ENCODE results near the gene SERPINB12. TPM values are rescaled to one million over a fixed set of nuclear protein-coding genes. Genes with fewer than 3 reads are reported as not detected.

The SERPINB12 gene
- total and polyA plus RNA-seq, 2 experiments from 2014 or later: not detected

GRCh38 chr18:63596964-63597363, 54.8 kb downstream of the SERPINB12 start:
- WGBS, 2 experiments (ENCODE audit: low coverage in 1 of 2, low lambda C conversion rate in 2 of 2, missing lambda C conversion rate in 2 of 2): 81 to 85% methylated on average over 14 of the region's 14 CpGs
- TF ChIP-seq EZH2phosphoT487 (IDR thresholded peaks at IDR 0.05; ENCODE audit: insufficient read depth, low read depth): no peak
- TF ChIP-seq EZH2 (IDR thresholded peaks at IDR 0.05; ENCODE audit: insufficient read depth, poor library complexity, severe bottlenecking): no peak
- no peaks in the 10 kb centered on the region for H3K9me2 ChIP-seq (ENCODE audit: insufficient read depth)

GRCh38 chr18:63603355-63603754, 61.2 kb downstream of the SERPINB12 start:
- H3K4me2 ChIP-seq (ENCODE audit: unreplicated experiment): peak overlapping the region; percentile 47
- TF ChIP-seq EZH2phosphoT487 (IDR thresholded peaks at IDR 0.05; ENCODE audit: insufficient read depth, low read depth) (no peak), EZH2 (IDR thresholded peaks at IDR 0.05; ENCODE audit: insufficient read depth, poor library complexity, severe bottlenecking) (no peak)
- H3K27me3 ChIP-seq (replicated peaks; ENCODE audit: insufficient read depth): no peaks in the 10 kb centered on the region
- H3K9me2 ChIP-seq (ENCODE audit: insufficient read depth): no peaks in the 10 kb centered on the region
- H3K27ac ChIP-seq: peak overlapping the region; percentile 39
- 0 out of 2 replicates have a peak overlapping the region, but pooled peaks have one; percentile 6 for H2AFZ ChIP-seq
- no peak for DNase-seq
- H3K9me3 ChIP-seq (ENCODE audit: low read depth): no peaks in the 10 kb centered on the region
- H3K9ac ChIP-seq: no peak overlapping the region
- H3K79me2 ChIP-seq (ENCODE audit: insufficient read depth): no peaks in the 10 kb centered on the region
- in situ Hi-C loops (cut with MboI): no loop called here
- no peaks in the 10 kb centered on the region for H3K36me3 ChIP-seq (ENCODE audit: low read depth)
- 0 to 2% methylated on average over 1 of the region's 1 CpG for WGBS, 2 experiments (ENCODE audit: low coverage in 1 of 2, low lambda C conversion rate in 2 of 2, missing lambda C conversion rate in 2 of 2)
- H3K4me1 ChIP-seq (ENCODE audit: insufficient read depth): peaks cover 24% of the 10 kb centered on the region
- H4K20me1 ChIP-seq (ENCODE audit: insufficient read depth): no peaks in the 10 kb centered on the region
- peaks cover 16% of the 10 kb centered on the region for H3F3A ChIP-seq (ENCODE audit: insufficient read depth)
- H3K4me3 ChIP-seq: no peak overlapping the region

More at GRCh38 chr18:63596964-63597363, 54.8 kb downstream of the SERPINB12 start:
- H3K4me2 ChIP-seq (ENCODE audit: unreplicated experiment): no peak overlapping the region
- H3K27ac ChIP-seq: no peak overlapping the region
- no peaks in the 10 kb centered on the region for H3K36me3 ChIP-seq (ENCODE audit: low read depth)
- H3K9me3 ChIP-seq (ENCODE audit: low read depth): no peaks in the 10 kb centered on the region
- no peak overlapping the region for H2AFZ ChIP-seq
- no peak for DNase-seq
- H3K4me1 ChIP-seq (ENCODE audit: insufficient read depth): peaks cover 5% of the 10 kb centered on the region
- no peaks in the 10 kb centered on the region for H4K20me1 ChIP-seq (ENCODE audit: insufficient read depth)
- H3F3A ChIP-seq (ENCODE audit: insufficient read depth): 0 out of 2 replicates have a peak, but pooled peaks cover 6% of the 10 kb centered on the region
- no peaks in the 10 kb centered on the region for H3K79me2 ChIP-seq (ENCODE audit: insufficient read depth)
- no peak overlapping the region for H3K4me3 ChIP-seq
- no peak overlapping the region for H3K9ac ChIP-seq
- H3K27me3 ChIP-seq (replicated peaks; ENCODE audit: insufficient read depth): no peaks in the 10 kb centered on the region
- in situ Hi-C loops (cut with MboI): loop anchor here (25.0 kb wide), 2 partner anchors 140 to 240 kb away; no protein-coding TSS in a partner anchor

- in situ Hi-C loops (cut with MboI): no loop called here
Observed at GRCh38 chr18:63603772-63604171, 61.6 kb downstream of the SERPINB12 start.

GRCh38 chr18:63604791-63605567, 62.8 kb downstream of the SERPINB12 start:
- 40 to 43% methylated on average over 4 of the region's 4 CpGs for WGBS, 2 experiments (ENCODE audit: low coverage in 1 of 2, low lambda C conversion rate in 2 of 2, missing lambda C conversion rate in 2 of 2)
- H2AFZ ChIP-seq: no peak overlapping the region
- H3K4me2 ChIP-seq (ENCODE audit: unreplicated experiment): peak overlapping the region; percentile 17
- H3K9ac ChIP-seq: no peak overlapping the region
- no peaks in the 10 kb centered on the region for H3K9me3 ChIP-seq (ENCODE audit: low read depth)
- TF ChIP-seq EZH2 (IDR thresholded peaks at IDR 0.05; ENCODE audit: insufficient read depth, poor library complexity, severe bottlenecking) (no peak), EZH2phosphoT487 (IDR thresholded peaks at IDR 0.05; ENCODE audit: insufficient read depth, low read depth) (no peak)
- no peaks in the 10 kb centered on the region for H3K79me2 ChIP-seq (ENCODE audit: insufficient read depth)
- H3K4me1 ChIP-seq (ENCODE audit: insufficient read depth): peaks cover 24% of the 10 kb centered on the region
- H3K4me3 ChIP-seq: no peak overlapping the region
- H3K27ac ChIP-seq: peak overlapping the region; percentile 39
- DNase-seq: peak; percentile 84
- H3F3A ChIP-seq (ENCODE audit: insufficient read depth): peaks cover 16% of the 10 kb centered on the region
- H4K20me1 ChIP-seq (ENCODE audit: insufficient read depth): no peaks in the 10 kb centered on the region
- no peaks in the 10 kb centered on the region for H3K9me2 ChIP-seq (ENCODE audit: insufficient read depth)
- H3K36me3 ChIP-seq (ENCODE audit: low read depth): no peaks in the 10 kb centered on the region
- H3K27me3 ChIP-seq (replicated peaks; ENCODE audit: insufficient read depth): no peaks in the 10 kb centered on the region
- in situ Hi-C loops (cut with MboI): no loop called here

More at GRCh38 chr18:63603772-63604171, 61.6 kb downstream of the SERPINB12 start:
- peak overlapping the region; percentile 47 for H3K4me2 ChIP-seq (ENCODE audit: unreplicated experiment)
- no peaks in the 10 kb centered on the region for H3K9me3 ChIP-seq (ENCODE audit: low read depth)
- no peaks in the 10 kb centered on the region for H3K36me3 ChIP-seq (ENCODE audit: low read depth)
- H3K79me2 ChIP-seq (ENCODE audit: insufficient read depth): no peaks in the 10 kb centered on the region
- H3K27ac ChIP-seq: peak overlapping the region; percentile 39
- no peaks in the 10 kb centered on the region for H3K9me2 ChIP-seq (ENCODE audit: insufficient read depth)
- no peaks in the 10 kb centered on the region for H4K20me1 ChIP-seq (ENCODE audit: insufficient read depth)
- TF ChIP-seq EZH2phosphoT487 (IDR thresholded peaks at IDR 0.05; ENCODE audit: insufficient read depth, low read depth): no peak
- no peak for TF ChIP-seq EZH2 (IDR thresholded peaks at IDR 0.05; ENCODE audit: insufficient read depth, poor library complexity, severe bottlenecking)
- H3K9ac ChIP-seq: no peak overlapping the region
- peaks cover 24% of the 10 kb centered on the region for H3K4me1 ChIP-seq (ENCODE audit: insufficient read depth)
- H3F3A ChIP-seq (ENCODE audit: insufficient read depth): peaks cover 16% of the 10 kb centered on the region
- no peaks in the 10 kb centered on the region for H3K27me3 ChIP-seq (replicated peaks; ENCODE audit: insufficient read depth)
- peak; percentile 80 for DNase-seq
- H2AFZ ChIP-seq: 0 out of 2 replicates have a peak overlapping the region, but pooled peaks have one; percentile 6
- H3K4me3 ChIP-seq: no peak overlapping the region
- WGBS, 2 experiments (ENCODE audit: low coverage in 1 of 2, low lambda C conversion rate in 2 of 2, missing lambda C conversion rate in 2 of 2): 2 to 3% methylated on average over 1 of the region's 1 CpG

Measured in GM23248 (cell line).